Retina (tissue), 1 donor: ENCODE data around the gene ARID2.
A peak's percentile ranks its signal among the peaks of the same experiment; 100 is the strongest.

Experiments
- DNase-seq: peaks from one replicate; pipeline ENCODE4 v3.0.0-alpha.2; 2016

ARID2 gene

DNA sequence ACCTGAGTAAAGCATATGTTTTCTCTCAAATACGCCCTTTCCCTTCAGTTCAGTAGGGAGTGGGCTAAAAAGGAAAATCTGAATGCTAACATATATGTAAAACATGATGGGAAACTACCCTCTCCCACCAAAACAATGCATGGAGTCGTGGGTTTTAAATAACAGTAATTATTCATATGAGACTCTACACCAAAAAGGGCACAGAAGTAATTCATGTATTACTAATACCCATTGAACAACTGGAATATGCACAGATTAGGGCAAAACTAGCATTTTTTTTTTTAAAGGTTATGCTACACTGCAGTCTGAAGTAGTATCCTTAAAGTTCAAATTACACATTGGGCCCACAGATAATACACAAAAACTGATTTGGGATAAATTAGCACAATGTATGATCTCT is 8.1 kb upstream of the ARID2 start:
- DNase-seq: no peak

DNA sequence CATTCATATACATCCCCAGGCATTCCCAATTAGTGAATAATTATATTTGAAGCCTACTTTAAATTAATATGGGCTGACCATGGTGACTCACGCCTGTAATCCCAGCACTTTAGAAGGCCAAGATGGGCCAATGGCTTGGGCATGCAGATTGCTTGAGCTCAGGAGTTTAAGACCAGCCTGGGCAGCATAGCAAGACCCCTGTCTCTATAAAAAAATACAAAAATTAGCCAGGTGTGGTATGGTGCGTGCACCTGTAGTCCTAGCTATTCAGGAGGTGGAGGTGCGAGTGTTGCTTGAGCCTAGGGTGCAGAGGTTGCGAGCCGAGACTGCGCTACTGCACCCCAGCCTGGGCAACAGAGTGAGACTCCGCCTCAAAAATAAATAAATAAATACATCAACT is 7.6 kb upstream of the ARID2 start:
- no peak for DNase-seq

DNA sequence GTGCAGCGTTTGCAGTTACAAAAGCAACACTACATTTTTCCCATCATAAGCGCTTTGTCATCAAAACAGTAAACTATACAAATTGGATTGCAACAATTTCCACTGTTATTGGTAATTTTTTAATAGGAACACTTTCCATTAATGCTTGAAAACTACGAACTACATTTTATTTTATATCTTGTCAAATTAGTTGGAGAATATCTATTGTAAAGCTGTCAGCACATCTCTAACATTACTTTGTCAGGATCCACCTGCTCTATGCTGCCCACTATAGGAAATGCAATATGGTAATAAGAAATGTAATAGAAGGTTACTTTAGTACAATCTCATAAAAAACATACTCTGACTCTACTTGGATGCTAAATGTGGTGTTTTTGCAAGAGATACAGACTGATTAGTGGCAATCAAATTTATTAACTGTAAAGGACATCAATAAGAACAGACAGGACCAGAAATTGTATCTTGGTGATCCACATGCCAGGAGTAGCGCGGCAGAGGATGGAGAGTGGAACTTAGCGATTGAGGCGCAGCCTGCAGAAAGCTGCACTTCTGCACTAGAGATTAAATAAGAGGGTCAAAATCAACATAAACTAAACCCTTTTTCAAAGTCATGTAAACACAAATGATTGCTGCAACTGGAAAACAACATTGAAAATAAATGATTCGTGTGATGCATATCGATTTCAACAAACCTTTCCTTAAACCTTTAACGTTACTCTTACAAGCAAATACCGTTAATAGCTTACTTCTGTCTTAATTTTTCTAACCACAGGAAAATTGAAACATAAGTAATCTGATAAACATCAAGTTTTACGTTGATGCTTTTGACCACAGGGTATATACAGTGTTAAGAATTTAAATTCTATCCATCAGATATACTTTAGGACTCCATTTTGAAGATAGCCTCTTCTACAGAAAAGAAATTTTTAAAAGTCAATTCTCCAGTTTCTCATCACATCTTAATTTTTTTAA is 3.6 kb upstream of the ARID2 start:
- peak; percentile 68 for DNase-seq

DNA sequence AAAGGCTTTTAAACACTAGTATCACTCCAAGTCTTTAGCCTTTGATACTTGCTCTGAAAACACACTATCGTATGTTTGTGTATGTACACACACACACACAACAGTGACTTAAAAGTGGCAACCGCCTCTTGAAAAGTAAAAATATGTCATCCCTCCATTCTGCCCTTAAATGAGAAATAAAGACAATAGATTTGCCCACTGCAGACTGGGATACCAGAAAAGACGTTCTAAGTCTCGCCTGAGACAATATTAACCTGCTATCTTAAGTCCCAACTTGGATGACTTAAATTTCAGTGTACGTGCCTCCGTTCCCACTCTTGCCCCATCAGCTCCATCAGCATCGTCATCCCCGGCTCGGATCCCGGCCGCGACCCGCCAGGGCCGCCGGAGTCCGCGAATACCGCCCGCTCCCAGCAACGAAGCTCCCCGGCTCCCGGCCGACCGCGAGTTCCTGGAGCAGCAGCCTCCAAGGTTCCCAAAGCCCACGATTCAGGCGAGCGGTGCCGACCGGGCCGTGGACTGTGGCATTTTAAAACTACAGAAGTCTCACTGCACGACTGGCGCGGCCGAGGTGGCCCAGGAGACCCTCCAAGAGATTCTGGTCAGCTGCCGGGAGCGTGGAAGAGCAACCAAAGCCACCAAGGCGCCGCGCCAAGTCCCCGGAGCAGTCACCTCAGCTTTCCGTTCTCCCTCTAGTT is 2.8 kb upstream of the ARID2 start:
- no peak for DNase-seq

DNA sequence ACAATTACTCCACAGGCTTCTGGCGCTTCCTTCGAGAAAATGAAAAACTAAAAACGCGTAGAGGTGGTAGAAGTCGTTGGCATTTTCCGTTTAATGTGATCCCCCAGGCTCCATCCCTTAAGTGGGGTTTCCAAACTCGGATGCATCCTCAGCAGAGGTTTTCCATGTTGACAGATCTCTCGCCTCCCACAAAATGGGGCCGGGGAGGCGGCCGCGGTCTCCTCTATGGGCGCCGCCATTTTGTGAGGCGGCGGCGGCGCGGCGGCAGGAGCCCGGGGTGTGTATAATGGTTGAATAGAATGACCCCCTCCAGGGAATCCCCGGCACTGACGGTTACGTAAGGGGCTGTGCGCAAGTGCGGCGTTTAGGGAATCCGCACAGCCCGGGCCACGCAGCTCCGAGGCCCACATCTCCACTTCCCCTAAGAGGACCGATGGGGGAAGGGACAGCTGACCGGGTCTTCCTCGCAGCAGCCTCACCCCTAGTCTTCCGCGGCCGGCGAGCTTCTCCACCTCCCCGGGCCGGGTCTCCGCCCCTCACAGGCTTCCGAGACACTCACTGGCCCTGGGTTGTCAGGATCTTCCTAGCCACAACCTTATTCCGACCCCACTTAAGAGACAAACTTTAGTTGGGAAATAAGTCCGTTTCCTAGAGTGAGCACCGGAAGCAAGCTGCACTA is 2.1 kb upstream of the ARID2 start:
- peak; percentile 97 for DNase-seq

DNA sequence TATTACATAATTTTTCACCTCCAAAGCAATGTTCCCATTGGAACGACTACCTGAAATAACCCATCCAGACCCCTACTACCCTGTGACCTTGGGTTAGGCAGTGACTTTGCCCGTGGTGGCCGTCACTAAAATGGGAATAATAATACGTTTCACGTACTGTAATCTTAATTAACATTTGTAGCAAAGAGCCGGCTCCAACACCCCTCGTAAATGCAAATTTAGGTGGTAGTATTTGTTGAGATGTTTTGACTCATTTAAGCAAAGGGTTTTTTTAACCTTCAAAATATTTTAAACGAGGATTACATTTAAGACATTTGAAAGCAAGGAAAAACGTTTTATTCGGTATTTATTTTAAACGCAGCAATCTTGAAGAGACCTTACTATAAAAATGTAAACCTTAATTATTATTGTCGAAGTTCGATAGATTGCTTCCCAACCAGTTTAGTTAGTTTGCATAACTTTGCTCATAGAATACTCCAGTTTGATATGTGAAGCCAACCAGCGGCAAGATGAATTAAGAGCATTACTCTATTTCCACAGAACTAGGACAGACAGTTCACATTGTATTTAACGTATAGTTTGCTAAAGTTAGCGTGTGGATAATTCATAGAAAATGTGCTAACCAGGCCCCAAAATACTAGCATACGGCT is 1.4 kb upstream of the ARID2 start:
- DNase-seq: no peak

DNA sequence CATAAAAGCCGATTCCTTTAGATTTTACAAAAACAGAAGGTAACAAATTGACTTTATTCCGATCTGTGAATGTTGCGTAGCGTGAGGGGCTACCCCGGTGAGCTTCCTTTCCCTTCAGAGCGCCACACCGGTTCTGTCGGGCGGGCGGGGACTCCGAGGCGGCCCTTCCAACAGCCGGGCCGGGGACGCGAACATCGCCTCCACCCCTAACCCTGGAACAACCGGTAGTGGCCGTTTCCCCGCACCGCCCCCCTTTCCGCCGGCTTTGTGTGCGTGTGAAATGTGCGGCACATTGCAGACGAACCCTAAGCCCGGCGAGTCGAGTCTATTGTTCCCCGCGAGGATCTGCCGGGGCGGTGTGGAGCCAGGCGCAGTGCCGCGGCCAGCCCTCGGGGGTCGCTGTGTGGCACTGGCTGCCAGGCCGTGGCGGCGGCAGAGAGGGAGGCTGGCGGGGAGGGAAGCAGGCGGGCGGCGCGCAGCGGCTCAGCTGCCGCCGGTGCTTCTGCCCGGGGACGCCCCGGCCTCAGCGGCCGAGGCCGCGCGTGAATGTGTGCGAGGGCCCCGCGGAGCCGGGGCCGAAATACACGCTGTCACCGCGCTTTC is 775 bp upstream of the ARID2 start:
- DNase-seq: peak; percentile 97

DNA sequence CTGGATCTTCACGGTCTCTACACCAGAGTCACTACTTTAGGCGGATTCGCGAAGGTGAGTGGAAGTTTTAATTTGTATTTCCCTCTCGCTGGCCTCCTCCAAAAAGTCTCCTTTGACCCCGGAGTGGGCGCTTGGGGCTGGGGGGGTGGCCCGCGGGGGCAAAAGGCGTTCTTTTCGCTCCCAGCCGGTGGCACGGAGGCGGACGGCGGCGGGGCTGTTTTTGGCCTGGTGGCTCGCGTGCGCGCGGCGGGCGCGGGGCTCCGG is 510 bp downstream of the ARID2 start:
- DNase-seq: no peak

DNA sequence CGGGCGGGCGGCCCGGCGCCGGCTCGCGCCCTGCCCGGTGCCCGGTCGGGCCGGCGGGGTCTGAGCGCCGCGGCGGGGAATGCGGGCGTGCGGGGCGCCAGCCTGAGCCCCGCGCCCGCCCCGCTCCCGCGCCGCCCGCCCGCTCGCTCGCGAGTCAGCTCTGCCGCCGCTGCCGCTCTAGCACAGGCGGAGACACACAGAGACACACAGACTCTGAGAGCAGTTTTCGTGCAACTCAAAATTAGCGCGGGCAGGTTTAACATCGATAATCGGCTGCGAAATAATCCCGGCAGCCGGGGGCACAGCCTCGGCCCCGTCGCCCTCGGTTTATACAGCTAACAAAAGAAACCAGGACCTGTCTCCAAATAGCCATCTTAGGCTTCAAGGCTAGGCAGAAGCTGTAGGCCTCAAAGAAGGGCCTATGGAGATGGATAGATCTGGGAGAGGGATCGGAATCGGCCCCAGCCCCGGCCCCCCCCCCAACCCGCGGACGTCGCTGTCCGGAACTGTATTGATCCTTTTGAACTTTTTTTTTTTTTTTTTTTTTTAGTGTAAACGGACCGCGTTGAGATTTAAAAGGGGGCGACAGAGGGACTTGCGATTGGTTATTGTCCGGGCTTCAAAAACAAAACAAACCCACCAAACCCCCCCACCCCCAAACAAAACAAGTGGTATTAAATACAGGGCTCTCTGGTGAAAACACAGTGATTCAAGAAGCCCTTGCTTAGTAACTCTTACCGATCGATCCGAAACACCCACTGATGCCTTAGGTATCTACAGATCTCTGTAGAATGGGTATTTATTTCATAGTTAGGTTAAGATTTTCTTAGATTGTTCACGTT is 1.1 kb downstream of the ARID2 start:
- DNase-seq: peak; percentile 91

DNA sequence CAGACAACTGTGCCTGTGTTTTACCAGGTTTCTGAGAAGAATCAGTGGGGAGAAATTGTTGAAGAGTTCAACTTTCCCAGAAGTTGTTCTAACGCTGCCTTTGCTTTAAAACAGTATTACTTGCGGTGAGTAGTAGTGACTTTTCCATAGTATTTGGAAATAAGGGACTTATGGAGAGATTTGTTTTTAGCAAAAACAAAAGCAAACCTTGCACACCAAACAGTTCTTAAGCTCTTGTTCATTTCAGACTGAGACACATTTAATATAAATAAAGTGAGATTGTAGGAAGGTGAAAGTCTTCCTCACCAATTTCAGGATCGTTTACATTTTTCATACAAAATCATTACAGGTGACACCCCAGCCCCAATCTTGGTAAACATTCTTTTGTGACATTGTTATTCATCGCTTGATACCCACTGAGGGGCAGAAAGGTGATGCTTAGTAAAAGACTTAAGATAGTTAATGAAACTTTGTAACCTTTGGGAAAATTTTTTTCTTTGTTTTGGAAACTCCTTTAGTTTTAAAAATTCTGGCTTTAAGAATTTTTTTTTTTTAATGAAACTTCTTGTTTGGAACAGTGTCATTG is 1.8 kb downstream of the ARID2 start:
- no peak for DNase-seq

DNA sequence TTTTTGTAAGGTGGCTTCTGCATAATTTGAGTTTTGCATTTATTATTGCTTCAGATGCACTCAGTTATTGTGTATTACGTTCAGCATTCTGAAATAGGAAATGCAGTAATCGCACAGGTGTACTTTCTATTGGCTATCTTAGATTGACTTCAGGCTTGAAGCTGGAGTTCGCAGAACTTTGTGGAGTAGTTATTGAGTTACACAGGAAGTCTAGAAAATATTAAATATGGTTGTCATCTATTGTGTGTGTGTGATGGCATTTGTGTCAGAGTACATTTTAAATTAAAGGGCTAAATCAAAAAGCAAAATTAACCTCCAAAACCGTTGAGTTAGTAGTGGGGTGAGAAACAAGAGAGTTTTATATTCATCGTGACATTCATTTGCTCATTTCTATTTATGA is 2.7 kb downstream of the ARID2 start:
- DNase-seq: no peak

DNA sequence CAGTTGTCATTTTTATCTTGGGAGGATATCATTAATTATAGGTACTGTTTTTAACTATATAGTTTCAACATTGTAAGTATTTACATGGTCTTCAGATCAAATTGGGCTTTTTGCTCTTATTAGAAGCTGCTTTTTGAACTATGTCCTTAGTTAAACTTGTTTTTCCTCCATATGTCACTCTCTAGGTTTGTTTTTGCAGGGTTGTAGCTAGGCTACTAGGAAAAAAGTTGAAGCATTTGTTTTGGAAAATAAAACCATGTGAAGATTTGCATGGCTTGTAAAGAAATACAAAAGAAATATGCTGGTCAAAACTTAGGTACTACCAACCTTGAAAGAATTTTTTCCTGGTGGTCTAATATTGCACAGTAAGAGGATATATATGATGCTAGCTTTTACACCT is 3.4 kb downstream of the ARID2 start:
- no peak for DNase-seq

DNA sequence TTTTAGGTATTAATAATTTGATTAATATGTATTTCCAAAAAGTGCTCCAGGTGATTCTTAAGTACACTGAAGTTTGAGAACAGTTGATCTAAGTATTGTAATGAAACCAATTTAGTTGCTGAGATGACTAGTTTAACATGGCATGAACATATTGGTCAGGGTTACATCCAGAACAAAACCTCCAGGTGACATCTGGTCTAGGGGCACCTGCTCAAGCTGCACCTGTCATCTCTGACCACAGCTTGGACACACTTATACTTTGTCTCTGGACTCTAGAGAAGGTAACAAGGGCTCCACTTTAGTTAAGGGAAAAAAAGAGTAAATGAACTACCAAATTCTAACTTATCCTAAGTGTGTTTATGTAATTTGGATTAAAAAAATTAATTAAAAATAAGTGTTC is 8.1 kb downstream of the ARID2 start:
- DNase-seq: no peak

DNA sequence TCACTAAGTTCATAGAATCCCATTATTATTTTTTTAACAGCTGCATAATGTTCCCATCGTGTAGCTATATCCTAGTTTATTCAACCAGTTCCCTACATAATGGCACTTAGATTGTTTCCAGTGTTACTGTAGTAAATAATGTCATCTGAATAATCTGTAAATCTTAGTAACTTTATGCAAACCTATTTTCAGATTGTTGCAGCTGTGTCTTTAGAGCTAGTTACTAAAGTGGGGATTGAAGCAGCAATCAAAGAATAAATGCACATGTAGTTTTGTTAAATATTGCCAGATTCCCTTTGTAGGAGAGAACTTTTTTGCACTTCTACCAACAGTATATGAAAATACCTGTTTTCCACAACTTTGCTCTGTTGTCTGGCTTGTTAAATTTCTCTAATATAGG is 13.1 kb downstream of the ARID2 start:
- DNase-seq: no peak

DNA sequence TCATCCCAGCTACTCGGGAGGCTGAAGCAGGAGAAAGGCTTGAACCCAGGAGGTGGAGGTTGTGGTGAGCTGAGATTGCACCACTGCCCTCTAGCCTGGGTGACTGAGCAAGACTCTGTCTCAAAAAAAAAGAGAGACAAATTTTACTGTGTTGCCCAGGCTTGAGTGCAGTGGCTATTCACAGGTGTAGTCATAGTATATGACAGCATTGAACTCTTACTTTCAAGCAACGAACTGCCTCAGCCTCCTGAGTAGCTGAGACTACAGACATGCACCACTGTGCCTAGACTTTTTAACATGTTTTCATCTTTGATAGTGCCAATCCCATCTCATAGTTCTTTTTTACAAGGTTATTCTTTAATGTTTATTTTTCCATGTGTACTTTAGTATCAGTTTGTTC is 13.7 kb downstream of the ARID2 start:
- DNase-seq: no peak

DNA sequence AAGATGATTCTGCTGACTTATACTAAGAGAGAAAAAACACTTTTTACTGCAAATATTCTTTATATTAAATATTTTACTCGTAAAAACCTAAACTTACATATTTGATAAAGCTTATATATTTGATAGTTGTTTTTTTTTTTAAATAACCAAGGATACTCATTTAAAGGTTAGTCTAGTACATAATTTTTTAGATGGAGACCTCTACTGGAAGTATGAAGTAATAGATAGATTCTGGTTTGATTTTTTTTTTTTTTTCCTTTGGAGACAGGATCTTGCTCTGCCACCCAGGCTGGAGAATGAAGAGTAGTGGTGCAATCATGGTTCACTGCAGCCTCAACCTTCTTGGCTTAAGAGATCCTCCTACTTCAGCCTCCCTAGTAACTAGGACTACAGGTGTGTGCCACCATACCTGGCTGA is 16.4 kb downstream of the ARID2 start:
- no peak for DNase-seq

DNA sequence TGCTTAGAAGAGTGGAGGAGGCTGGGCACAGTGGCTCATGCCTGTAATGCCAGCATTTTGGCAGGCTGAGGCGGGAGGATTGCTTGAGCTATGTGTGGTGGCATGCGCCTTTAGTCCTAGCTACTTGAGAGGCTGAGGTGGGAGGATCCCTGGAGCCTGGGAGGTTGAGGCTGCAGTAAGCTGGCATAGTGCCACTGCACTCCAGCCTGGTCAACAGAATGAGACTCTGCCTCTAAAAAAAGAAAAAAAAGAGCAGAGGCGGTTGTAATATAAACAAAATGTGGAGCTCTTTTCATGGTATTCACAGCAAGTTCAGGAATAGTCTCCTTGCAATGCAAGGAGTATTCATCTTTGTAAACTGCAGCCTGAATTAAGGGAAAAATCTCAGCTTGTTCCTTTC is 27.2 kb downstream of the ARID2 start:
- no peak for DNase-seq

DNA sequence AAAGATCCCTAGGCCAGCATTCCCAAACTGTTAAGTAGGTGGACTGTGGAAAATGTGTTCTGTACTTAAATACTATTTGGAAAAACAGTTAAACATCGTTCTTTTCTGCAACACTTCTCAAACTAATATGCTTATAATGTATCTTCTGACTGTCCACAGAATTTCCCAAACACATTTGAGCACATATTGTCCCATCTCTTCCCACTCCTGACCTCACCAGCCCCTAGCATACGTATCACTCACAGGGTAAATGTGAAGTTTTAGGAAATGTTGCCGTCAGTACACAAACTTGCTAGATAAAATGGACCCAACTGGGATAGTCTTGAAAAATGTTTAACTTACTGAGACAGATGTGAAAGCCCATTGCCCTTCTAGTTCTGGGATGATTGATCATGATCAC is 27.7 kb downstream of the ARID2 start:
- no peak for DNase-seq

DNA sequence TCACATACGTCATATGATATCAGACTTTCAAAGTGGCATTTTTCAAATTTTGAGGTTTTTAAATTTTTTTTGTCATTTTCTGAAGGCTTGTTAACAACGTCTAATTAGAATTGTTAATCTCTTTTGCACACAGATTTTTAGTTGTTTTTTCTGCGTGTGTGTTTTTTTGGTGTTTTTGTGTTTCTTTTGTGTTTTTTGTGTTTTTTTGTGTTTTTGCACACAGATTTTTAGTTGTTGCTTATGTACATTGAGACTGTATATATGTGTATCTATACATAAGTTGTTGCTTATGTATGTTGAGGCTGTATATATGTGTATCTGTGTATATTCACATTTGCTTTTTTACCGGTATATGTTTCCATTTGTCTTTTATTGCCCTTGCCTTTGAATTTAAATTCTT is 30.8 kb downstream of the ARID2 start:
- no peak for DNase-seq

DNA sequence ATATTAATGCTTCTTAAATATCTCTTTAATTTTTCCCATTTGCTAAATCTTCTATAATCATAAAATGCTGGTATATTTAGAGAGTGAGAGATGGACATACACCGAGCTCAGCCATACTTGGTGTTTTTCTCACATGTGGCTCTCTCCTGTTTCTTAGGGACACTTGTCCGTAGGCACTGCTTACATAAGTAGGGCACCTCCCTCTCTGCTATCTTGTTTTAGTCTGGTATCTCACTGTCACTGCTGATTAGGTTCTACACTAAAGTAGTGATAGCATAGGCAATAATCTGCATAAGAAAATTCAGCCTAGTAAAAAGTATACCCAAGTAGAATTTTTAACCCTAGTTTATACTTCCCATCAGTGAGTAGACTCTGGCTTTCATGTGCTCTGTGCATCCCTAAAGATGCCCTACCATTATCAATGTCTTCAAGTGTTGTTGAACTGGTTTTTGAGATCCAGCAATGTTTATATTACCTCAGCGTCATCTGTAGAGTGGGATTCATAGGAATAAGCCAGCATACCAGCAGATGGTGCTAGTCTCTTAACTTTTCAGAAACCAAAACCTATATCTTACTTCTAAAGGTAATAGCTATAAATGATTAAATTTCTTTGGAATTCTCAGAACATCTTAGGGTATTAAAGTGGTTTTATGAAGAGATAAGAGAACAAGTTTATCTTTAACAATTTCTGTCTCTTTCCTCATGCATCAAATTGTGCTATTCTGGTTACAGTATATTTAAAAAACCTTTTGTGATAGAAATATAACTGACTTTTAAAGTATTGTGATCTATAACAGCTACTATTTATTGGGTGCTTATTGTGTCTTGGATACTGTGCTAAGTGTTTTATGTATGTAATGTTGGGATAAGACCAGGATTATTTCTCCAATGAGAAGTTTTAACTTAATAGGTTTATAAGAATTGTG is 32.9 kb downstream of the ARID2 start:
- no peak for DNase-seq

DNA sequence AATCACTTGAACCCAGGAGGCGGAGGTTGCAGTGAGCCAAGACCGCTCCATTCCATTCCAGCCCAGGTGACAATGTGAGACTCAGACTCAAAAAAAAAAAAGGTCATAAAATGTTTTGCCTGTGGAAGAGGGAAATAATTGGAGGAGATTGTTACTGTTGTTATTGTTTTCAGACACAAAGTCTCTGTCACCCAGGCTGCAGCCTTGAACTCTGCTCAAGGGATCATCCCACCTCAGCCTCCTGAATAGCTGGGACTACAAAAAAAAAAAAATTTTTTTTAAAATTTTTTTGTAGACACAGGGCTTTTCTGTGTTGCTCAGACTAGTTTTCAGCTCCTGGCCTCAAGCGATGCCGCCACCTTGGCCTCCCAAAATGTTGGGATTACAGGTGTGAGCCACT is 33.9 kb downstream of the ARID2 start:
- DNase-seq: no peak
